GM21390 (cell line): ENCODE data around the gene ACSS1.

Experiments used
- ATAC-seq: cut with Tn5 transposase; IDR thresholded peaks from one replicate; pipeline ENCODE4 v1.9.1; 2021; ENCODE audit not compliant: unreplicated experiment

ACSS1 gene

GRCh38 chr20:24995741-24996448, 62.0 kb downstream of the ACSS1 start:
- ATAC-seq: no peak

- ATAC-seq: no peak
These were observed 63.2 kb downstream of the ACSS1 start for GRCh38 chr20:24994470-24995368.

- no peak for ATAC-seq
These were observed 63.8 kb downstream of the ACSS1 start for GRCh38 chr20:24994186-24994465.

GRCh38 chr20:24993337-24994185, 64.4 kb downstream of the ACSS1 start:
- no peak for ATAC-seq

- ATAC-seq: peak; percentile 96
These were observed 65.3 kb downstream of the ACSS1 start, which contains the start of gene APMAP for GRCh38 chr20:24992487-24993205. TSS of gene APMAP (minus strand) at chr20:24992751. CDS start at chr20:24992688, 63 bp downstream.

DNA sequence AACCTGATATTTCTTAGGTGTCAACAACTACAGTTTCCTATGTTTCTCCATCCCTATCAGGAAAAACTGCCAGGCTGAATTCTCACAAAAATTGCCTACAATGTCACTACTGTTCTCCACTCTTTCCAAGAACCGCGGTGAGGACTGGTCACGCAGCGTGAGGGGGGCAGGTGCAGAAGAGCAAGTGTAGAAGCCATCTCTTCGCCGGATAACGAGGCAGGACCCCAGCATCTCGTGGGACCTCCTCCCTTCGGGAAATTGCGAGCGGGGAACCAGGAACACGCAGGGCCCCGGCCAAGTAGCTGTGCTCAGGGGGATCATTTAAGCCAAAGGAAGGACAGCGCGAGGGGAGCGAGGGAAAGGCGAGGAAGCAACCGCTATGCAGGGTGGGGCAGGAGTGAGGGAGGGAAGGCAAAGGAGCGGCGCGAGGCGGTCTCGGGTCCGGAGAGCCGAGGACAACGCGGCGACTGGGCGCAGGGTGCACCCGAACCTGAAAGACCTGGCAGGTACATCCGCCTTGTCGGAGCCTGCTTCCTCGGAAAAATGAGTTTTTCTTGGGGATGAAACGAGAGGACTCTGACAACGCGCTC, 65.9 kb downstream of the ACSS1 start:
- ATAC-seq: peak; percentile 25

GRCh38 chr20:24990810-24991252, 67.1 kb downstream of the ACSS1 start:
- ATAC-seq: no peak

DNA sequence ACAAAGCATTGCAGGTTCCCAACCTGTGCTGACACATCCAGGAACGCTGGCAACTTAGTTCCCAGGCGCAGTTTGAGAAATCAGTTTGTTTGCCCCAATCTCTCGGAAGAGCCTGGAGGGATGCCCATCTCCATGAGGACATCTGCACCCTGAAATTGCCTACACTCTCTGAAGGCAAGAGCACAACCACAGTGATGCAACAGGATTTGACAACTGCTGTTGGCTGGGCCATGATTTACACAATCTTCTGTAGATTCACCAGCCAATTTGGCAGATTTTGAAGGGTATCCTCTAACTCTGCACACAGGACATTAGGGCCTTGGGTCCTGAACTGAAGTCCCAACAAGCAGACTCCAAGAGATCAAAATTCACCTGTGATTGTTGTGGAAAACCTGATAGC, 68.8 kb downstream of the ACSS1 start:
- no peak for ATAC-seq

DNA sequence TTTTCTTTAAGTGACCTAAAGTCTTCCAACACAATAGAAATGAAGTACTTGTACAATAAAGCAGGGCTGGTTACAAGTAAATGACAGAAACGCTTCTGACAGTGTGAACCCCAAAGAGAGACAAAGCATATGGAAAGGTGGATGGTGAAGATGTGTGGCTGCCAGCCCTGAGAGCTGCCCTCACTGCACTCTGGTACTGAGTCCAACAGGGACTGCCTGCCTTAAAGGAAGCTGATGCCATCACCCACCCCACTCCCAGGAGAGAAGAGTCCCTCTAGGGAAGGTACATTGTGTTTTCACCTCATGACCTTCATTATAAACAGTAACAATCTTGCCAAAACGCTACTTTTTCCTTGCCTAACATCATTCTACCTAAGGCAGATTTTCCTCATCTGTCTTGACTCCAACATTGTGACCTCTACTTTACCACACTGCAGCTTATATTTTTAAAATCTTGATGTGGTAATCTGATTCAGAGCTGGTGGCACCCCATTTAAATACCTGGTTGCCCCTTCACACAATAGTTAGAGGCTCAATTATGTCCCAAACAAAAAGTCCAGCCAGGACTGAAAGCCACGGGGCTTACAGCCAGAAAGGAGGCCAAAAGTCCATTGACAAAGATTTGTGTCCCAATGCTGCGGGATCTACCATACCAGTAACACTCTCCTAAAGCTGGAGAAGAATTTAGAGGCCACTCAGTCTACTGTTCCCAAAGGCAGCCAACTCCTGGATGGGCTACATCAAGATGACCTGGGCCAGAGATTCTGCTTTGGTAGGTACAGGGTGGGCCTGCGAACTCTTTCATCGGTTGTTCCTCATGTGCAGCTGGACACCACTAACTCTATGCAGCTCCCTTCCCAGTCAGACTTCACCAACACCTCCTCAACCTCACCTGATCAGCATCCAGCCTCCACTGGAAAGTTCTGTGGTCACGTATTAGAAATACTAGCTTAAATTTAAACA, 69.8 kb downstream of the ACSS1 start:
- no peak for ATAC-seq

GRCh38 chr20:24987244-24987643, 70.7 kb downstream of the ACSS1 start:
- no peak for ATAC-seq

DNA sequence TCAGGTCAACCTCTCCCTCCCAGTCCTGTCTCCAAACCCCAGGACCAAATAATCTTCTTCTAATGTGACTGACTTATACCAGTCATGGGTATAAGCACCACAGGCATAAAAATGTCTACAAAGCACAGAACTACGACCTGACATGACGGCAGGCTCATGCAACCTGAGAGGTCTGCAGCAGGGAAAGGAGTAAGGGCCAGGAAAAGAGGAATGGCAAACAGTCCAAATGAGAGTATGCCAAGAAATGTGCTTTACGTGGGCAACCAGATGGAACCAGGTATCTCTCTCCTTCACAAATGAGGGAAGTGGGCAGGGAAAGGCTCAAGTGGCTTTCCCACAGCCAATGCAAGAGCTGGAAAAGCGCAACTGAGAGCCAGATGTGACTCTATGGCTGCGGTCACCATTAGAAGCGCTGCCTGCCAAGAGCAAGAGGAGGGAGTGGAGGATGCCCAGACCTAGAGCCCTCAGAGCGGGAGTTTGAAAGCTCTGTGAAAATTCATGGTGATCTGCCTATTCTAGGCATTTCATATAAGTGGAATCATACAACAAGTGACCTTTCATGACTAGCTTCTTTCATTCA, 71.4 kb downstream of the ACSS1 start:
- no peak for ATAC-seq

- no peak for ATAC-seq
These were observed 72.1 kb downstream of the ACSS1 start for GRCh38 chr20:24985802-24986201.

DNA sequence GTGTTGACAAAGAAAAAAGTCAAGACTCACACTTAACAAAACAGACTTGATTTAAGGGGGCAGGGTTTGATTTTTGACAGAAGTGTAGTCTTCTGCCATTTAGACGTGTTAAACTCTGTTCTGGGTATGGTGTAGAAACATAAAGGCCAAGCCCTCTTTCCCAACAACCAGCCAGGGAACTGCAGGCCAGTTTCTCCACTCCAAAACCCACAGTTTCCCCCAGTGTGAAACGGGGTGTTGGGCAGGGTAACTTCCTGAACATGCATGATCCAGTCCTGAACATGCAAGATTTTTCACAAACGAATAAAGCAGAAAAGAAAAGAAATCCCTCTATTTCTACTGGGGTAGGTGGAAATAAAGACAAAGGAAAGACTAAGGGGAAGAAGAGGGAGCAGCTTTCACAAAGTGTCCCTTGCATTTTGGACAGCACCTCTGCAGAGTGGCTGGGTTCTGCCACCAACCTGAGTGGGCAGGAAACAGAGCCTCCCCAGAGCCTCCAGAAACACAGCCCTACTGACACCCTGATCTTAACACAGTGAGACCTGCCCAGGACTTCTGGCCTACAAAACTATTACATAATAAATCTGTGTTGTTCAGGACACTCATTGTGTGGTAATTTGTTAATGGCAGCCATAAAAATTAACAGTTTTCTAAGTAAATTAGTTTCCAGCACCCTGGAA, 72.8 kb downstream of the ACSS1 start:
- ATAC-seq: no peak

DNA sequence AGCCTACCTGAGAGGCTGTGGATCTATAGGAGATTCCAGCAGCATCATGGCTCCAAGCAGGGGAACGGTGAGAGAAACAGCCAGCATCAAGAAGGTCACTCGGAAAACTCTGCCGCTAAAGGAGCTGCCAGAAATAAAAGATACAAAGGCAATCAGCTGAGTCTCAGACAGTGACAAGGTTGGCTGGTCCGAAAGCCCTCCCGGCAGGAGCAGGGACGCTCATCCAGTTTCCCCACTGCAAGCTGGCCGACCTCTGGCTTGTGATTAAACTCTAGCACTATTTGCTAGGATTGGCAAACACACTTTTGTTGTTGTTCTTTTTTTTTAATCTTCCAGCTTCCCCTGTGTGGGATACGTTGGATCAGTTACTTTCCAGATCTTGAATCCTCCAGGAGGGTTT, 74.0 kb downstream of the ACSS1 start:
- ATAC-seq: no peak

GRCh38 chr20:24981790-24982189, 76.1 kb downstream of the ACSS1 start:
- ATAC-seq: no peak

GRCh38 chr20:24981282-24981681, 76.7 kb downstream of the ACSS1 start:
- no peak for ATAC-seq

DNA sequence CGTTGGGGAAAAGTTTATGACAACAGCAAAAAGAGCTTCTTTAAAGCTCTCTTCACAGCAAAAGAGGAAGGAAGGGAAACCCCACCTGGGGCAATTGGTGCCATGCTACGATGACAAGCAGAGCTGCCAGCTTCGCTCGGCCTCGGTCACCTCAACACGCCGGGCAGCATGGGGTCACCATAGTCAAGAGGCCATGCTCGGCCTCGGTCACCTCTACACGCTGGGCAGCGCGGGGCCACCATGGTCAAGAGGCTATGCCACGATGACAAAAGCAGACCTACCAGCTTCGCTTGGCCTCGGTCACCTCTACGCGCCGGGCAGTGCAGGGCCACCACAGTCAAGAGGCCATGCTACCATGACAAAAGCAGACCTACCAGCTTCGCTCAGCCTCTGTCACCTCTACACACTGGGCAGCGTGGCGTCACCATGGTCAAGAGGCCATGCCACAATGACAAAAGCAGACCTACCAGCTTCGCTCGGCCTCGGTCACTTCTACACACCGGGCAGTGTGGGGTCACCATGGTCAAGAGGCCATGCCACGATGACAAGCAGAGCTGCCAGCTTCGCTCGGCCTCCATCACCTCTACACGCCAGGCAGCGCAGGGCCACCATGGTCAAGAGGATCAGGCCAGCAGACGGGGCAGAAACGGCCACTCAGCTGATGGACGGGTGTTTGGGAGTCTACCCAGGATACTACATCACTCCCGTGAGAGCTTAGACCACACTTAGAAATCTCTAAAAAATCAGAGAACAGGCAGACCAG, 77.5 kb downstream of the ACSS1 start:
- no peak for ATAC-seq
